Effector memory CD8-positive, alpha-beta T cell (primary cell): ENCODE data around the gene KDM4B.
"Not testable (repeated sequence)": the region's sequence is repeated elsewhere in the genome, so short reads cannot be mapped to it uniquely, and the experiment has no call there.

Source experiments
- ATAC-seq: fragments of 150-1000 bp; cut with Tn5 transposase; replicated peaks from 2 replicates; pipeline ENCODE4 v1.10.0; 2021; ENCODE audit warnings: mild to moderate bottlenecking, moderate library complexity
- DNase-seq, 3 experiments: peaks; one replicate each; pipeline ENCODE4 v3.0.0; 2021
- H3K27ac Mint-ChIP-seq, 2 donors: one replicate each; pipeline ENCODE4 v1.8.0; 2022; ENCODE audit warnings: mild to moderate bottlenecking in 2 of 2, mixed read lengths in 2 of 2, moderate library complexity in 2 of 2
- H3K27me3 Mint-ChIP-seq, 2 donors: one replicate each; pipeline ENCODE4 v1.8.0; 2022; ENCODE audit warnings: mixed read lengths in 2 of 2
- H3K36me3 Mint-ChIP-seq: one replicate; pipeline ENCODE4 v1.8.0; 2022; ENCODE audit warnings: mild to moderate bottlenecking, moderate library complexity, mixed read lengths; ENCODE audit not compliant: insufficient read depth
- H3K4me1 Mint-ChIP-seq, 2 donors: one replicate each; pipeline ENCODE4 v1.8.0; 2022; ENCODE audit warnings: low read depth in 2 of 2, mixed read lengths in 2 of 2
- H3K4me3 Mint-ChIP-seq, 2 donors: one replicate each; pipeline ENCODE4 v1.8.0; 2022; ENCODE audit warnings: mild to moderate bottlenecking in 2 of 2, mixed read lengths in 2 of 2, moderate library complexity in 2 of 2
- H3K9me3 Mint-ChIP-seq, 2 donors: one replicate each; pipeline ENCODE4 v1.8.0; 2022; ENCODE audit warnings: mixed read lengths in 2 of 2
- total RNA-seq, 9 experiments: gene quantifications; one replicate each; lab custom pipeline; 2026; lab: John Stamatoyannopoulos, UW

Gene KDM4B
- 31.8 to 91.8 (median 54.4) reads per million in 9 experiments for total RNA-seq

DNA sequence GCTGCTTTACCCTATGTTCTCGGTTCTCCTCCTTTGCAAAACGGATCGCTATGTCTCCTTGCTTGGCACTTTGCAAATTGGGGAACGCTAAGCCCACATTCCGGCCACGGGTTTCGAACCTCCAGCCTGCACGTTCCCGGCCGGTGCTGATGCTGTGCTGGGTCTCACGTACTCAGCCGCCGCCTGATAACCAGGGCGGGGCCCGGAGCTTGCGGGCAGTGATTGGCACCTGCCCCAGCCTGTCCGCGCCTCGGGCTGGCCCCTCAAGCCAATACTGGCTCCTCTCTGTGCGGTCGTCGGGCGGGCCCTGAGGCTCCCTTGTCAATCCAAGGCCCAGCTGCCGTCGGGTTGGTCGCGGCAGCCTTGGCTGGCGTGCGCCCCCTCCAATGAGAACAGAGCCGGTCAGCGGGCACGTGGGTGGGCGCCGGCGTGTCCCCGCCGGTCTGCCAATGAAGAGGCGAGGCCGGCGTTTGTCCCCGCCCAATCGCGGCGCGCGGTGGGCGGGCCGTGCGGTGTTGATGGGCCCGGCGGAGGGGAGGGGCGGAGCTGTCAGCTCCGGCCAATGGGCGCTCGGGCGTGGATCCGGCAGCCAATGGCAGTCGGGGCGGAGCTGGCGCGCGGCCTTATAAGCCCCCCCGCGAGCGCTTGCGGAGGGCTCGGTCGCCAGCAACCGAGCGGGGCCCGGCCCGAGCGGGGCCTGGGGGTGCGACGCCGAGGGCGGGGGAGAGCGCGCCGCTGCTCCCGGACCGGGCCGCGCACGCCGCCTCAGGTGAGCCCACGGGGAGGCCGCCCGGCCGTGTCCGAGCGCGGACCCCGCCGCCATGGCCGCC is at the start of gene KDM4B:
KDM4B (plus strand) TSS at position 652 of the 830 bp plus-strand sequence. CDS start 63,778 bp downstream, outside the sequence.
- Mint-ChIP-seq H3K27ac (peak within 1 kb of the TSS; percentile 88 to 92), H3K4me1 (peaks cover 26 to 35% of the 10 kb centered on the region in 2 donors), H3K4me3 (peak within 1 kb of the TSS; percentile 89 to 91), H3K27me3 (no peaks in the 10 kb centered on the region), H3K9me3 (no peaks in the 10 kb centered on the region), H3K36me3 (peaks cover 26% of the 10 kb centered on the region)
- ATAC-seq (peak; percentile 90), DNase-seq (peak; percentile 97 to 99 (median 97))

GRCh38 chr19:4922530-4923275 is 46.2 kb upstream of the KDM4B start:
- H3K9me3 Mint-ChIP-seq, result no peaks in the 10 kb centered on the region
- H3K27me3 Mint-ChIP-seq, result no peaks in the 10 kb centered on the region
- H3K36me3 Mint-ChIP-seq, result peaks cover 3% of the 10 kb centered on the region
- H3K4me1 Mint-ChIP-seq, result peaks cover 0 to 2% of the 10 kb centered on the region in 2 donors
- DNase-seq (no peak), ATAC-seq (no peak)
- peak overlapping the region; percentile 29 to 84 for H3K27ac Mint-ChIP-seq
- H3K4me3 Mint-ChIP-seq, result no peak overlapping the region

- DNase-seq, result no peak
- no peak overlapping the region for H3K4me3 Mint-ChIP-seq
- ATAC-seq, result no peak
- no peaks in the 10 kb centered on the region for H3K9me3 Mint-ChIP-seq
- peaks cover 0 to 2% of the 10 kb centered on the region in 2 donors for H3K4me1 Mint-ChIP-seq
- H3K27ac Mint-ChIP-seq, result peak overlapping the region in 1 of 2 donors; percentile 84
- H3K36me3 Mint-ChIP-seq, result peaks cover 3% of the 10 kb centered on the region
- no peaks in the 10 kb centered on the region for H3K27me3 Mint-ChIP-seq
Observed at GRCh38 chr19:4923276-4923747, 45.6 kb upstream of the KDM4B start.

DNA sequence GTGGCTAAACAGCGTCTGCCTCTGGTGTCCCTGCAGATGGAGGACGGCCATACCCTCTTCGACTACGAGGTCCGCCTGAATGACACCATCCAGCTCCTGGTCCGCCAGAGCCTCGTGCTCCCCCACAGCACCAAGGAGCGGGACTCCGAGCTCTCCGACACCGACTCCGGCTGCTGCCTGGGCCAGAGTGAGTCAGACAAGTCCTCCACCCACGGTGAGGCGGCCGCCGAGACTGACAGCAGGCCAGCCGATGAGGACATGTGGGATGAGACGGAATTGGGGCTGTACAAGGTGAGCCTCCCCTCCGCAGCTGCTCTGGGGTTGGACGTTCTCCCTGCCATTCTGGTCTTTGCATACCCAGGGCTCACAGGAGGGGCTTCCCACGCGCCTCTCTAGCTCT is 39.7 kb upstream of the KDM4B start:
- no peak overlapping the region for H3K4me3 Mint-ChIP-seq
- ATAC-seq (no peak), DNase-seq (no peak)
- H3K9me3 Mint-ChIP-seq, result no peaks in the 10 kb centered on the region
- H3K27me3 Mint-ChIP-seq, result no peaks in the 10 kb centered on the region
- no peak overlapping the region for H3K27ac Mint-ChIP-seq
- H3K36me3 Mint-ChIP-seq, result no peaks in the 10 kb centered on the region
- H3K4me1 Mint-ChIP-seq, result peaks cover 0 to 2% of the 10 kb centered on the region in 2 donors

DNA sequence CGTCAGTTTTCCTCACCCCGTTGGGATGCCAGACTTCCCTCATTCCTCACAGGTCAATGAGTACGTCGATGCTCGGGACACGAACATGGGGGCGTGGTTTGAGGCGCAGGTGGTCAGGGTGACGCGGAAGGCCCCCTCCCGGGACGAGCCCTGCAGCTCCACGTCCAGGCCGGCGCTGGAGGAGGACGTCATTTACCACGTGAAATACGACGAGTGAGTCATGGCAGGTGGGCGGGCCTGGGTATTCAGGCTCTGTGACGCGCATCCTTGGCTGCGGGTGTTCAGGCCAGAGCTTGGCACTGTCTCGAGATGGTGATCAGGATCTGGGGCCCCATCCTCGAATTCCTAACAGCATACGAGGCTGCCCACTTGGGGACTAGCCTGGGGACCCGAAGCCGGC is 38.2 kb upstream of the KDM4B start:
- Mint-ChIP-seq H3K27me3 (no peaks in the 10 kb centered on the region), H3K4me3 (no peak overlapping the region), H3K4me1 (no peaks in the 10 kb centered on the region), H3K9me3 (no peaks in the 10 kb centered on the region), H3K36me3 (no peaks in the 10 kb centered on the region), H3K27ac (no peak overlapping the region)
- DNase-seq (no peak), ATAC-seq (no peak)

GRCh38 chr19:4932711-4933110 is 36.2 kb upstream of the KDM4B start:
- Mint-ChIP-seq H3K4me3 (no peak overlapping the region), H3K9me3 (no peaks in the 10 kb centered on the region), H3K4me1 (peaks cover 0 to 2% of the 10 kb centered on the region in 2 donors), H3K36me3 (no peaks in the 10 kb centered on the region), H3K27me3 (no peaks in the 10 kb centered on the region), H3K27ac (peak overlapping the region; percentile 36 to 58)
- DNase-seq (no peak), ATAC-seq (no peak)

DNA sequence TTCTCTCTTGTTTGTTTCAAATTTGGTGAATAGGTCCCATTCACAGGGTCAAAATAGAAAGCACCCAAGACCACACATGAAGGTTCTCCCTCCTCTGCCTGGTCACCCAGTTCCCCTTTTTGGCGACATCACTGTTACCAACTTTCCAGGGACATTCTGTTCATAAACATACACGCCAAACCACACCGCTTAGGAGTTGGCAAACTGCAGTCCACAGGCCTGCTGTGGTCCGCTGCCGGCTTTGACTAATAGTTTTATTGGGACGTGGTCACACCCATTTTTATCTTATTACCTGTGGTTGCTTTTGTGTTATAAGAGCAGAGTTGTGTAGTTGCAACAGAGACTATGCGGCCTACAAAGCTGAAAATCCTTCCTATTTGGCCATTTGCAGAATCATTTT is 35.4 kb upstream of the KDM4B start:
- ATAC-seq (no peak), DNase-seq (no peak)
- H3K9me3 Mint-ChIP-seq, result no peaks in the 10 kb centered on the region
- no peaks in the 10 kb centered on the region for H3K36me3 Mint-ChIP-seq
- no peak overlapping the region for H3K4me3 Mint-ChIP-seq
- peak overlapping the region; percentile 36 to 58 for H3K27ac Mint-ChIP-seq
- peaks cover 0 to 2% of the 10 kb centered on the region in 2 donors for H3K4me1 Mint-ChIP-seq
- no peaks in the 10 kb centered on the region for H3K27me3 Mint-ChIP-seq

GRCh38 chr19:4935444-4935843 is 33.5 kb upstream of the KDM4B start:
- ATAC-seq, result no peak
- H3K4me3 Mint-ChIP-seq, result no peak overlapping the region
- peaks cover 0 to 2% of the 10 kb centered on the region in 2 donors for H3K4me1 Mint-ChIP-seq
- no peaks in the 10 kb centered on the region for H3K9me3 Mint-ChIP-seq
- no peak for DNase-seq
- no peaks in the 10 kb centered on the region for H3K27me3 Mint-ChIP-seq
- H3K36me3 Mint-ChIP-seq, result no peaks in the 10 kb centered on the region
- no peak overlapping the region for H3K27ac Mint-ChIP-seq

DNA sequence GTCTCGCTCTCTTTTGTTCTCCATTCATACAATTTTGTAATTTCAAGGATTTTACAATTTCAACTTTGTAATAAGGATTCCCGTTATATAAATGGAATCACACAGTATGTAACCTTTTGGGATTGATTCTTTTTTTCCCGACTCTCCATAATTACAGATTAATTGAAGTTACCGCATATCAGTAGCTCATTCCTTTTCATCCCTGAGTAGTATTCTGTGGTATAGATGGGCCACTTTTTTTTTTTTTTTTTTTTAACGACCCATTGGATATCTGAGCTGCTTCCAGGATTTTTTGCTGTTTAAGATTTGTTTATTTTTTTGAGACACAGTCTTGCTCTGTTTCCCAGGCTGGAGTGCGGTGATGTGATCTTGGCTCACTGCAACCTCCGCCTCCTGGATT is 31.9 kb upstream of the KDM4B start:
- peaks cover 0 to 2% of the 10 kb centered on the region in 2 donors for H3K4me1 Mint-ChIP-seq
- H3K36me3 Mint-ChIP-seq, result no peaks in the 10 kb centered on the region
- H3K27ac Mint-ChIP-seq, result no peak overlapping the region
- no peak for ATAC-seq
- no peak for DNase-seq
- no peaks in the 10 kb centered on the region for H3K9me3 Mint-ChIP-seq
- H3K4me3 Mint-ChIP-seq, result no peak overlapping the region
- no peaks in the 10 kb centered on the region for H3K27me3 Mint-ChIP-seq

DNA sequence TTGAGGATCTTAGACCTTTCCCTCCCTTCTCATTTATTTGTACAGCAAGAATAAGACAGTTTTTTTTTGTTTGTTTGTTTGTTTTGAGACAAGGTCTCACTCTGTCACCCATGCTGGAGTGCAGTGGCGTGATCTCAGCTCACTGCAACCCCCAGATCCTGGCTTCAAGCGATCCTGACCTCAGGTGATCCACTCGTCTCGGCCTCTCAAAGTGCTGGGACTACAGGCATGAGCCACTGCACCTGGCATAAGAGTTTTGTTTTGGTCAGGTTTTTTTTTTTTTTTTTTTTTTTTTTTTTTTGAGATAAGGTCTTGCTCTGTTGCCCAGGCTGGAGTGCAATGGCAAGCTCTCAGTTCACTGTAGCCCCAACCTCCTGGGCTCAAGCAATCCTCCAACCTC is 30.5 kb upstream of the KDM4B start:
- not testable (repeated sequence) for H3K27ac Mint-ChIP-seq, H3K27me3 Mint-ChIP-seq, H3K4me3 Mint-ChIP-seq, H3K36me3 Mint-ChIP-seq, DNase-seq, ATAC-seq, H3K4me1 Mint-ChIP-seq, H3K9me3 Mint-ChIP-seq

DNA sequence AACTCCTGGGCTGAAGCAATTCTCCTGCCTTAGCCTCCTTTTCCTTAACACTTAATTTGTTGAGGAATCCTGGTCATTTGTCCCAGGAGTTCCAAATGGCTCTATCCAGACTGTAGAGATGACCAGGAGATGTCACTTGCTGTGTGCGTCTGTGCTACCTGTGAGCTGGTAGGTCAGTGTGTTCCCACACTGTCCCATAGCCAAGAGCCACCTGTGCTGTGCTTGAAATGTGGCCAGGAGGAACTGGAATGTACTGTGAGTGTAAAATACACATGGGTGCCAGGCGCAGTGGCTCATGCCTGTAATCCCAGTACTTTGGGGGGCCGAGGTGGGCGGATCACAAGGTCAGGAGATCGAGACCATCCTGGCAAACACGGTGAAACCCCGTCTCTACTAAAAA is 29.4 kb upstream of the KDM4B start:
- Mint-ChIP-seq H3K4me1 (peaks cover 0 to 2% of the 10 kb centered on the region in 2 donors), H3K27ac (no peak overlapping the region), H3K36me3 (peaks cover 4% of the 10 kb centered on the region), H3K9me3 (no peaks in the 10 kb centered on the region), H3K4me3 (no peak overlapping the region), H3K27me3 (no peaks in the 10 kb centered on the region)
- ATAC-seq (no peak), DNase-seq (no peak)

DNA sequence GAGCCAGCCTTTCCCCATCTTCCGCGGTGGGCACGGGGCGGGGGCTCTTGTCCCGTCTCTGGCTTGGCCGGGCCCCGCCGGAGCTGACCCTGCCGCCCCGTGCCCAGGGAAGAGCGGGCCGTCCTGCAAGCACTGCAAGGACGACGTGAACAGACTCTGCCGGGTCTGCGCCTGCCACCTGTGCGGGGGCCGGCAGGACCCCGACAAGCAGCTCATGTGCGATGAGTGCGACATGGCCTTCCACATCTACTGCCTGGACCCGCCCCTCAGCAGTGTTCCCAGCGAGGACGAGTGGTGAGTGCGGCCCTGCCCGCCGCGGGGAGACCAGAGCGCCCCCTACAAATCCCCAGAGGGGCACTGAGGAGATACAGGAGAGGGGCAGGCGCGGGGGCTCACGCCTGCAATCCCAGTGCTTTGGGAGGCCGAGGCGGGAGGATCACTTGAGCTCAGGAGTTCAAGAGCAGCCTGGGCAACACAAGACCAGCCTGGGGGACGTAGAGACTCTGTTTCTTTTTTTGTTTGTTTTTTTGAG is 27.2 kb upstream of the KDM4B start:
- not testable (repeated sequence) for H3K27ac Mint-ChIP-seq, H3K36me3 Mint-ChIP-seq, H3K27me3 Mint-ChIP-seq, H3K4me3 Mint-ChIP-seq, H3K9me3 Mint-ChIP-seq, ATAC-seq, H3K4me1 Mint-ChIP-seq, DNase-seq

DNA sequence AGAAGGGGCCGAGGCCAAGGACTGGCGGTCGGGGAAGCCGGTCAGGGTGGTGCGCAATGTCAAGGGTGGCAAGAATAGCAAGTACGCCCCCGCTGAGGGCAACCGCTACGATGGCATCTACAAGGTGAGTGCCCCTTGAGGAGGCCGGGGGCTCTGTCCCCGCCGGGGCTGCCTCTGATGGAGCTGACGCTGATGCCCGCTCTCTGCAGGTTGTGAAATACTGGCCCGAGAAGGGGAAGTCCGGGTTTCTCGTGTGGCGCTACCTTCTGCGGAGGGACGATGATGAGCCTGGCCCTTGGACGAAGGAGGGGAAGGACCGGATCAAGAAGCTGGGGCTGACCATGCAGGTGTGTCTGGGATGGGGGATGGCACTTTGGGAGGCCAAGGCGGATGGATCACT is 18.3 kb upstream of the KDM4B start:
- H3K27ac Mint-ChIP-seq, result not testable (repeated sequence)

More for the DNA sequence above, 18.3 kb upstream of the KDM4B start:
- H3K36me3 Mint-ChIP-seq, DNase-seq, H3K27me3 Mint-ChIP-seq, H3K9me3 Mint-ChIP-seq, H3K4me1 Mint-ChIP-seq, H3K4me3 Mint-ChIP-seq, ATAC-seq: not testable (repeated sequence)
